ENCODE data around the gene TNFSF10. TPM values are rescaled to one million over a fixed set of nuclear protein-coding genes. Genes with fewer than 3 reads are reported as not detected.

The TNFSF10 gene
- total RNA-seq, 1 experiment from 2014 or later: 21.4 TPM

DNA sequence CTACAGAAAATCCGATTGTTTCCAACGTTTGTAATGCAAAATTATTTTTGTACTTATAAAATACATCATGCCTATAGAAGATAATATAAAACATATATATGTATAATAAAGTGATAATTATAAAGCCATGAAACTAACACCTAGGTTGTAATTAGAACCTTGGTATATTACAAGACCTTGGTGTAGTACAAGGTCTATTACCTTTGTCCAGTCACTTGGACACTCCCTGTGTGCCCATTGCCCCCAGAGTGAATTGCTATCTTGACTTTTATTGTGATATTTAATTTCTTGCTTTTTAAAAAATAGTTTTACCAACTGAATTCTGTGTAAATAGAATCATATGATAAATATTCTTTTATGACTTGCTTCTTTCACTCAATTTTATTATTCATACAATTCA is 20.7 kb upstream of the TNFSF10 start:
- Histone ChIP-seq H3F3A (ENCODE audit: insufficient read depth, low read depth) (peaks cover 23% of the 10 kb centered on the region), H4K20me1 (ENCODE audit: insufficient read depth) (no peaks in the 10 kb centered on the region), H3K27ac (no peak overlapping the region), H3K4me3 (no peak overlapping the region), H3K36me3 (ENCODE audit: low read depth) (no peaks in the 10 kb centered on the region), H3K27me3 (ENCODE audit: insufficient read depth, low read depth) (no peaks in the 10 kb centered on the region), H3K79me2 (ENCODE audit: low read depth) (no peaks in the 10 kb centered on the region), H3K4me2 (no peak overlapping the region), H3K9me2 (ENCODE audit: insufficient read depth) (no peaks in the 10 kb centered on the region), H3K9me3 (ENCODE audit: insufficient read depth, low read depth) (0 out of 2 replicates have a peak, but pooled peaks cover under 1% of the 10 kb centered on the region), H3K4me1 (replicated peaks; ENCODE audit: insufficient read depth) (peaks cover 58% of the 10 kb centered on the region), H2AFZ (no peak overlapping the region)
- intact Hi-C loops (cut with micrococcal nuclease; ENCODE audit: unreplicated experiment): no loop called here
- CTCF ChIA-PET: no interaction called here
- DNase-seq: no peak
- TF ChIP-seq EZH2 (IDR thresholded peaks at IDR 0.05; ENCODE audit: low read depth): no peak
- POLR2A ChIA-PET (ENCODE audit: unreplicated experiment): no interaction called here
- BruUV-seq (replicated peaks): no TSS peak

DNA sequence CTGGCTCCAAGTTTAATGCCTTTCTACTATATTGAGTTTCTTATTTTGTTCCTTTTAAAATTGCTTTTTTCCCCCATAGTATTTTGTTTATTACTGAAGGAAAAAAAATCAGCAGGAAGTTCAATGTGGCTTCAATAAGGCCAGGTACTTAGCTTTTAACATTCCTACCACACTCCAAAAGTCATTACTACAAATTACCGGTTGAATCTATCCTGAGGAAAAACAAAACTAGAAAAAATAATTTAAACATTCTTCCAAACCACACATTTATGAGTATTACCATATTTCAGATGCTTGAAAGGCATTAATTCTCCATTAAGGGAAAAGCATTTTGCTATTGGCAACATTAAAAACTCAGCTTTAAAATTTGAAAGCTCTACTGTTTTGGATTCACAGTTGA is 20.2 kb upstream of the TNFSF10 start:
- Histone ChIP-seq H3K79me2 (ENCODE audit: low read depth) (no peaks in the 10 kb centered on the region), H2AFZ (no peak overlapping the region), H3K36me3 (ENCODE audit: low read depth) (no peaks in the 10 kb centered on the region), H3K4me2 (no peak overlapping the region), H3K9me3 (ENCODE audit: insufficient read depth, low read depth) (0 out of 2 replicates have a peak, but pooled peaks cover 4% of the 10 kb centered on the region), H4K20me1 (ENCODE audit: insufficient read depth) (no peaks in the 10 kb centered on the region), H3K27me3 (ENCODE audit: insufficient read depth, low read depth) (no peaks in the 10 kb centered on the region), H3F3A (ENCODE audit: insufficient read depth, low read depth) (peaks cover 23% of the 10 kb centered on the region), H3K27ac (no peak overlapping the region), H3K4me3 (no peak overlapping the region), H3K4me1 (replicated peaks; ENCODE audit: insufficient read depth) (peaks cover 53% of the 10 kb centered on the region), H3K9me2 (ENCODE audit: insufficient read depth) (no peaks in the 10 kb centered on the region)
- intact Hi-C loops (cut with micrococcal nuclease; ENCODE audit: unreplicated experiment): no loop called here
- TF ChIP-seq EZH2 (IDR thresholded peaks at IDR 0.05; ENCODE audit: low read depth): no peak
- TF ChIP-seq, protein P1, sequence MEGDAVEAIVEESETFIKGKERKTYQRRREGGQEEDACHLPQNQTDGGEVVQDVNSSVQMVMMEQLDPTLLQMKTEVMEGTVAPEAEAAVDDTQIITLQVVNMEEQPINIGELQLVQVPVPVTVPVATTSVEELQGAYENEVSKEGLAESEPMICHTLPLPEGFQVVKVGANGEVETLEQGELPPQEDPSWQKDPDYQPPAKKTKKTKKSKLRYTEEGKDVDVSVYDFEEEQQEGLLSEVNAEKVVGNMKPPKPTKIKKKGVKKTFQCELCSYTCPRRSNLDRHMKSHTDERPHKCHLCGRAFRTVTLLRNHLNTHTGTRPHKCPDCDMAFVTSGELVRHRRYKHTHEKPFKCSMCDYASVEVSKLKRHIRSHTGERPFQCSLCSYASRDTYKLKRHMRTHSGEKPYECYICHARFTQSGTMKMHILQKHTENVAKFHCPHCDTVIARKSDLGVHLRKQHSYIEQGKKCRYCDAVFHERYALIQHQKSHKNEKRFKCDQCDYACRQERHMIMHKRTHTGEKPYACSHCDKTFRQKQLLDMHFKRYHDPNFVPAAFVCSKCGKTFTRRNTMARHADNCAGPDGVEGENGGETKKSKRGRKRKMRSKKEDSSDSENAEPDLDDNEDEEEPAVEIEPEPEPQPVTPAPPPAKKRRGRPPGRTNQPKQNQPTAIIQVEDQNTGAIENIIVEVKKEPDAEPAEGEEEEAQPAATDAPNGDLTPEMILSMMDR (conservative IDR thresholded peaks at IDR 0.05): no peak
- POLR2A ChIA-PET (ENCODE audit: unreplicated experiment): interaction anchor here (0.5 kb wide), 1 partner anchor 9 kb away, joined by 3 read pairs; no protein-coding TSS in a partner anchor
- CTCF ChIA-PET: no interaction called here
- no TSS peak for BruUV-seq (replicated peaks)
- DNase-seq: no peak

DNA sequence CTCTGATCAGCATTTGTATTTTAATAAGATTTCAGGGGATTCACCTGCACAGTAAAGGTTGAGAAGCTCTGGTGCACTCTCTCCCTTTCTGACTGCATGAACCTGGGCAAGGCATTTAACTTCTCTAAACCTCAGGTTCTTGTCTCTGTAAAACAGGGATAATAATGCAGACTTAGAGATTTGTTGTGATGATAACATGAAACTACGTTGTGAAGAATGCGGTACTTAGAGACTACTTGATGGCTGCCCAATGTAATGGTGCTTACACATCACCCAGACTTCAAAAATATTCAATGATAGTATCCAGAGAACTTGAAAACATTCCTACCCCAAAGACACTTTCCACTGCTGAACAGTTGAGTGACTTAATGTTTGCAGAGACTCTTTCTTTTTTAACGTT is 19.8 kb upstream of the TNFSF10 start:
- Histone ChIP-seq H3K36me3 (ENCODE audit: low read depth) (no peaks in the 10 kb centered on the region), H3K79me2 (ENCODE audit: low read depth) (no peaks in the 10 kb centered on the region), H3K4me3 (no peak overlapping the region), H2AFZ (no peak overlapping the region), H3K9me3 (ENCODE audit: insufficient read depth, low read depth) (0 out of 2 replicates have a peak, but pooled peaks cover 6% of the 10 kb centered on the region), H3K4me2 (no peak overlapping the region), H4K20me1 (ENCODE audit: insufficient read depth) (no peaks in the 10 kb centered on the region), H3K27ac (no peak overlapping the region), H3K4me1 (replicated peaks; ENCODE audit: insufficient read depth) (peaks cover 49% of the 10 kb centered on the region), H3F3A (ENCODE audit: insufficient read depth, low read depth) (peaks cover 23% of the 10 kb centered on the region), H3K27me3 (ENCODE audit: insufficient read depth, low read depth) (no peaks in the 10 kb centered on the region), H3K9me2 (ENCODE audit: insufficient read depth) (no peaks in the 10 kb centered on the region)
- intact Hi-C loops (cut with micrococcal nuclease; ENCODE audit: unreplicated experiment): no loop called here
- POLR2A ChIA-PET (ENCODE audit: unreplicated experiment): interaction anchor here (0.5 kb wide), 1 partner anchor 8 kb away, joined by 3 read pairs; no protein-coding TSS in a partner anchor
- CTCF ChIA-PET: no interaction called here
- TF ChIP-seq, protein P1 (conservative IDR thresholded peaks at IDR 0.05): no peak
- TF ChIP-seq EZH2 (IDR thresholded peaks at IDR 0.05; ENCODE audit: low read depth): no peak
- BruUV-seq (replicated peaks): no TSS peak
- no peak for DNase-seq
